IMR-90 (cell line): ENCODE measurements around the gene LRRC7. TPM values are rescaled to one million over a fixed set of nuclear protein-coding genes. Genes with fewer than 3 reads are reported as not detected.

Experiments
- ATAC-seq: fragments of 200-7000 bp; cut with Tn5 transposase; 2 replicates; pipeline ENCODE4 v1.9.1; 2020; ENCODE audit warnings: low read depth, mild to moderate bottlenecking, moderate library complexity
- BruUV-seq: library from RNA; stranded (reverse); fragments of 400-500 nt; replicated peaks from 2 replicates; lab custom pipeline; 2021; lab: Mats Ljungman, UMichigan
- CTCF ChIA-PET: fragments of 300-600 bp; formaldehyde crosslinking; extraction: SDS; loops from one replicate; lab custom pipeline; 2021; ENCODE audit warnings: antibody characterized with exemption; lab: Yijun Ruan, JAX
- POLR2A ChIA-PET: fragments of 300-600 bp; sonication (Branson Sonifier 250); formaldehyde crosslinking; loops from one replicate; lab custom pipeline; 2022; ENCODE audit warnings: antibody characterized with exemption; ENCODE audit not compliant: unreplicated experiment; lab: Charles Lee
- DNase-seq: peaks from one replicate; pipeline ENCODE4 v3.0.0; 2013
- H2AFZ ChIP-seq: replicated peaks from 2 replicates; pipeline ENCODE3; 2013; ENCODE audit warnings: low read length, mild to moderate bottlenecking; ENCODE audit not compliant: poor library complexity
- H2AK5ac ChIP-seq: 2 replicates; pipeline ENCODE4 v1.6.1; 2013; ENCODE audit warnings: low read depth, low read length, inconsistent platforms
- H2AK9ac ChIP-seq: replicated peaks from 2 replicates; pipeline ENCODE3; 2013; ENCODE audit warnings: mild to moderate bottlenecking, low read depth, low read length, moderate library complexity; ENCODE audit not compliant: poor library complexity
- H2BK120ac ChIP-seq: 2 replicates; pipeline ENCODE4 v1.6.1; 2013; ENCODE audit warnings: low read depth, low read length, inconsistent platforms
- H2BK15ac ChIP-seq: 3 replicates; pipeline ENCODE4 v1.6.1; 2013; ENCODE audit warnings: low read depth, low read length, inconsistent platforms
- H2BK20ac ChIP-seq: 2 replicates; pipeline ENCODE4 v1.6.1; 2013; ENCODE audit warnings: low read depth, mild to moderate bottlenecking, inconsistent platforms, low read length, moderate library complexity
- H2BK5ac ChIP-seq: 2 replicates; pipeline ENCODE4 v1.6.1; 2013; ENCODE audit warnings: mild to moderate bottlenecking, low read depth, low read length, inconsistent platforms; ENCODE audit not compliant: poor library complexity, severe bottlenecking
- H3K14ac ChIP-seq: replicated peaks from 2 replicates; pipeline ENCODE4 v1.6.1; 2013; ENCODE audit warnings: low read depth, low read length, inconsistent platforms
- H3K18ac ChIP-seq: 2 replicates; pipeline ENCODE4 v1.6.1; 2013; ENCODE audit warnings: low read depth, low read length, control low read depth
- H3K23ac ChIP-seq: 2 replicates; pipeline ENCODE4 v1.6.1; 2013; ENCODE audit warnings: low read depth, low read length, inconsistent platforms
- H3K27ac ChIP-seq: 2 replicates; pipeline ENCODE4 v1.5.1; 2013; ENCODE audit warnings: mild to moderate bottlenecking, control low read depth, low read length; ENCODE audit not compliant: insufficient read depth
- H3K27me3 ChIP-seq: 2 replicates; pipeline ENCODE4 v1.6.1; 2013; ENCODE audit warnings: low read length; ENCODE audit not compliant: control insufficient read depth, insufficient read depth
- H3K36me3 ChIP-seq: 2 replicates; pipeline ENCODE4 v1.6.1; 2013; ENCODE audit warnings: low read length, mixed read lengths; ENCODE audit not compliant: control insufficient read depth, insufficient read depth
- H3K4ac ChIP-seq: 2 replicates; pipeline ENCODE4 v1.6.1; 2013; ENCODE audit warnings: low read depth, low read length, inconsistent platforms
- H3K4me1 ChIP-seq: 2 replicates; pipeline ENCODE4 v1.6.1; 2013; ENCODE audit warnings: low read length, mixed read lengths; ENCODE audit not compliant: control insufficient read depth, insufficient read depth
- H3K4me2 ChIP-seq: 2 replicates; pipeline ENCODE4 v1.6.1; 2013; ENCODE audit warnings: low read depth, mild to moderate bottlenecking, control low read depth, low read length, moderate library complexity
- H3K4me3 ChIP-seq: 2 replicates; pipeline ENCODE4 v1.5.1; 2013; ENCODE audit warnings: low read depth, mild to moderate bottlenecking, control low read depth, low read length, moderate library complexity; ENCODE audit not compliant: insufficient read depth
- H3K56ac ChIP-seq: 2 replicates; pipeline ENCODE4 v1.6.1; 2013; ENCODE audit warnings: low read length, inconsistent platforms; ENCODE audit not compliant: insufficient read depth; ENCODE audit errors: extremely low read depth
- H3K79me1 ChIP-seq, 2 experiments: 2 replicates each; pipeline ENCODE4 v1.6.1; 2013; ENCODE audit warnings: low read length in 2 of 2, inconsistent platforms in 1 of 2, low read depth in 1 of 2
- H3K9ac ChIP-seq: 2 replicates; pipeline ENCODE4 v1.6.1; 2013; ENCODE audit warnings: low read depth, low read length, control low read depth
- H3K9me1 ChIP-seq: 2 replicates; pipeline ENCODE4 v1.6.1; 2013; ENCODE audit warnings: low read length, inconsistent platforms; ENCODE audit not compliant: insufficient read depth
- H3K9me3 ChIP-seq: 2 replicates; pipeline ENCODE4 v1.6.1; 2013; ENCODE audit warnings: low read length; ENCODE audit not compliant: control insufficient read depth, insufficient read depth
- H4K20me1 ChIP-seq: 2 replicates; pipeline ENCODE4 v1.6.1; 2013; ENCODE audit warnings: low read length, inconsistent platforms; ENCODE audit not compliant: insufficient read depth
- H4K5ac ChIP-seq: 2 replicates; pipeline ENCODE4 v1.6.1; 2013; ENCODE audit warnings: mild to moderate bottlenecking, low read depth, low read length, control low read depth
- H4K8ac ChIP-seq, 2 experiments: 2 replicates each; pipeline ENCODE4 v1.6.1; 2013; ENCODE audit warnings: low read depth in 2 of 2, low read length in 2 of 2, control low read depth in 1 of 2, inconsistent platforms in 1 of 2
- H4K91ac ChIP-seq: 2 replicates; pipeline ENCODE4 v1.6.1; 2013; ENCODE audit warnings: low read depth, low read length, inconsistent platforms; ENCODE audit not compliant: insufficient read depth
- BHLHE40 ChIP-seq: fragments of 150-350 bp; IDR thresholded peaks from 2 replicates; pipeline ENCODE4 v1.6.1; 2016; ENCODE audit warnings: mild to moderate bottlenecking, low read depth, low read length
- CEBPB ChIP-seq: IDR thresholded peaks from 2 replicates; pipeline ENCODE4 v1.6.1; 2012; ENCODE audit warnings: low read depth, low read length, improper control_type of control experiment
- FOS ChIP-seq: fragments of 150-350 bp; IDR thresholded peaks from 2 replicates; pipeline ENCODE4 v1.6.1; 2016; ENCODE audit warnings: low read depth, low read length
- MAZ ChIP-seq: IDR thresholded peaks from 2 replicates; pipeline ENCODE4 v1.6.1; 2012; ENCODE audit warnings: low read depth, mild to moderate bottlenecking, low read length, improper control_type of control experiment, moderate library complexity, borderline replicate concordance
- MXI1 ChIP-seq: IDR thresholded peaks from 2 replicates; pipeline ENCODE4 v1.6.1; 2012; ENCODE audit warnings: low read depth, mild to moderate bottlenecking, low read length, moderate library complexity, borderline replicate concordance
- NFE2L2 ChIP-seq: fragments of 150-350 bp; IDR thresholded peaks from 2 replicates; pipeline ENCODE4 v1.6.1; 2016; ENCODE audit warnings: low read depth, mild to moderate bottlenecking, low read length
- POLR2A ChIP-seq: IDR thresholded peaks from 2 replicates; pipeline ENCODE4 v1.6.1; 2012; ENCODE audit warnings: mild to moderate bottlenecking, low read depth, low read length
- RAD21 ChIP-seq: IDR thresholded peaks from 2 replicates; pipeline ENCODE4 v1.6.1; 2012; ENCODE audit warnings: low read length, improper control_type of control experiment
- RCOR1 ChIP-seq: IDR thresholded peaks from 2 replicates; pipeline ENCODE4 v1.6.1; 2012; ENCODE audit warnings: mild to moderate bottlenecking, low read length, improper control_type of control experiment; ENCODE audit not compliant: insufficient replicate concordance
- RFX5 ChIP-seq: IDR thresholded peaks from 2 replicates; pipeline ENCODE4 v1.8.0; 2012; ENCODE audit warnings: low read depth, mild to moderate bottlenecking, low read length, moderate library complexity
- USF2 ChIP-seq: fragments of 150-350 bp; IDR thresholded peaks from 2 replicates; pipeline ENCODE4 v1.6.1; 2017; ENCODE audit warnings: mild to moderate bottlenecking, antibody characterized with exemption, low read length, low read depth
- dilution Hi-C: fragments of 300-500 bp; cut with HindIII; formaldehyde crosslinking; loops from one replicate; pipeline ENCODE4 v1.14.3; 2018; ENCODE audit warnings: low sequenced_read_pairs; ENCODE audit not compliant: unreplicated experiment
- in situ Hi-C: fragments of 300-500 bp; cut with MboI; formaldehyde crosslinking; loops from 3 replicates; pipeline ENCODE4 v1.14.3; 2019; ENCODE audit warnings: low sequenced_read_pairs, inconsistent platforms, mixed read lengths
- intact Hi-C: fragments of 100-400 bp; cut with micrococcal nuclease; formaldehyde crosslinking; loops from 2 replicates; pipeline ENCODE4 v1.10.0; 2022
- polyA plus RNA-seq, 3 experiments: library from polyadenylated mRNA; depleted of rRNA; stranded (reverse); fragments of >200 nt; gene quantifications; 2 replicates each; pipeline ENCODE4 v1.2.3, GENCODE V29; 2012; ENCODE audit warnings: low replicate concordance in 1 of 3
- total RNA-seq: library from RNA; depleted of rRNA; stranded (reverse); fragments of >200 nt; gene quantifications from 2 replicates; pipeline ENCODE4 v1.2.3, GENCODE V29; 2012
- TF ChIP-seq, protein P1 (sequence below): fragments of 150-350 bp; IDR thresholded peaks from 2 replicates; pipeline ENCODE4 v1.6.1; 2016; ENCODE audit warnings: low read depth, mild to moderate bottlenecking, low read length, moderate library complexity, borderline replicate concordance
- TF ChIP-seq, protein P2 (sequence below): conservative IDR thresholded peaks from 2 replicates; pipeline ENCODE4 v1.5.1; 2012; ENCODE audit warnings: mild to moderate bottlenecking, low read depth, low read length, improper control_type of control experiment

Gene LRRC7
- total and polyA plus RNA-seq, 2 of the 4 experiments (the other 2 are of a cell fraction) = under 0.01 to 0.02 TPM

GRCh38 chr1:69648486-69648885, 80.8 kb downstream of the LRRC7 start:
- CTCF ChIA-PET = interaction anchor here (1.4 kb wide), 1 partner anchor 9 kb away, joined by 3 read pairs; no protein-coding TSS in a partner anchor
- POLR2A ChIA-PET = no interaction called here
- no TSS peak for BruUV-seq

More at GRCh38 chr1:69648486-69648885, 80.8 kb downstream of the LRRC7 start:
- Histone ChIP-seq H2BK5ac (no peak overlapping the region), H3K14ac (no peak overlapping the region), H2AK5ac (no peak overlapping the region), H3K27me3 (no peaks in the 10 kb centered on the region), H2AFZ (no peak overlapping the region), H3K9ac (no peak overlapping the region), H3K4ac (no peak overlapping the region), H3K18ac (no peak overlapping the region), H2BK15ac (no peak overlapping the region), H4K20me1 (no peaks in the 10 kb centered on the region), H3K27ac (no peak overlapping the region), H4K91ac (no peak overlapping the region), H4K5ac (no peak overlapping the region), H3K79me1 (no peaks in the 10 kb centered on the region), H3K56ac (no peak overlapping the region), H3K4me3 (no peak overlapping the region), H3K9me1 (no peaks in the 10 kb centered on the region), H3K4me2 (no peak overlapping the region), H3K23ac (no peak overlapping the region), H2AK9ac (no peak overlapping the region), H3K36me3 (no peaks in the 10 kb centered on the region), H2BK120ac (no peak overlapping the region), H4K8ac (no peak overlapping the region), H2BK20ac (no peak overlapping the region), H3K4me1 (no peaks in the 10 kb centered on the region), H3K9me3 (no peaks in the 10 kb centered on the region)
- dilution Hi-C loops = no loop called here
- ATAC-seq (no peak), DNase-seq (peak; percentile 24)
- in situ Hi-C loops = no loop called here
- intact Hi-C loops = no loop called here
- TF ChIP-seq RCOR1 (no peak), NFE2L2 (no peak), RFX5 (no peak), POLR2A (no peak), USF2 (no peak), MXI1 (no peak), BHLHE40 (no peak), FOS (no peak), CEBPB (no peak), RAD21 (no peak), MAZ (no peak)
- TF ChIP-seq, protein P1, sequence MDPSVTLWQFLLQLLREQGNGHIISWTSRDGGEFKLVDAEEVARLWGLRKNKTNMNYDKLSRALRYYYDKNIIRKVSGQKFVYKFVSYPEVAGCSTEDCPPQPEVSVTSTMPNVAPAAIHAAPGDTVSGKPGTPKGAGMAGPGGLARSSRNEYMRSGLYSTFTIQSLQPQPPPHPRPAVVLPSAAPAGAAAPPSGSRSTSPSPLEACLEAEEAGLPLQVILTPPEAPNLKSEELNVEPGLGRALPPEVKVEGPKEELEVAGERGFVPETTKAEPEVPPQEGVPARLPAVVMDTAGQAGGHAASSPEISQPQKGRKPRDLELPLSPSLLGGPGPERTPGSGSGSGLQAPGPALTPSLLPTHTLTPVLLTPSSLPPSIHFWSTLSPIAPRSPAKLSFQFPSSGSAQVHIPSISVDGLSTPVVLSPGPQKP = no peak
- TF ChIP-seq, protein P2, sequence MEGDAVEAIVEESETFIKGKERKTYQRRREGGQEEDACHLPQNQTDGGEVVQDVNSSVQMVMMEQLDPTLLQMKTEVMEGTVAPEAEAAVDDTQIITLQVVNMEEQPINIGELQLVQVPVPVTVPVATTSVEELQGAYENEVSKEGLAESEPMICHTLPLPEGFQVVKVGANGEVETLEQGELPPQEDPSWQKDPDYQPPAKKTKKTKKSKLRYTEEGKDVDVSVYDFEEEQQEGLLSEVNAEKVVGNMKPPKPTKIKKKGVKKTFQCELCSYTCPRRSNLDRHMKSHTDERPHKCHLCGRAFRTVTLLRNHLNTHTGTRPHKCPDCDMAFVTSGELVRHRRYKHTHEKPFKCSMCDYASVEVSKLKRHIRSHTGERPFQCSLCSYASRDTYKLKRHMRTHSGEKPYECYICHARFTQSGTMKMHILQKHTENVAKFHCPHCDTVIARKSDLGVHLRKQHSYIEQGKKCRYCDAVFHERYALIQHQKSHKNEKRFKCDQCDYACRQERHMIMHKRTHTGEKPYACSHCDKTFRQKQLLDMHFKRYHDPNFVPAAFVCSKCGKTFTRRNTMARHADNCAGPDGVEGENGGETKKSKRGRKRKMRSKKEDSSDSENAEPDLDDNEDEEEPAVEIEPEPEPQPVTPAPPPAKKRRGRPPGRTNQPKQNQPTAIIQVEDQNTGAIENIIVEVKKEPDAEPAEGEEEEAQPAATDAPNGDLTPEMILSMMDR = no peak
